Suprapubic skin (tissue), 4 donors: ENCODE data around the gene MYOM1. TPM values are rescaled to one million over a fixed set of nuclear protein-coding genes. Genes with fewer than 3 reads are reported as not detected.

Source experiments
- DNase-seq, 2 donors: peaks; one replicate each; pipeline ENCODE4 v3.0.0-alpha.2; 2019; ENCODE audit warnings: low spot score in 2 of 2
- H3K27ac ChIP-seq: fragments of 200-600 bp; sonication (generic); one replicate; pipeline ENCODE4 v1.5.1; 2019
- H3K27me3 ChIP-seq: fragments of 200-600 bp; sonication (generic); one replicate; pipeline ENCODE4 v1.5.1; 2019
- H3K36me3 ChIP-seq: fragments of 200-600 bp; sonication (generic); one replicate; pipeline ENCODE4 v1.5.1; 2019
- H3K4me1 ChIP-seq: fragments of 200-600 bp; sonication (generic); one replicate; pipeline ENCODE4 v1.5.1; 2019
- H3K4me3 ChIP-seq: fragments of 200-600 bp; sonication (generic); one replicate; pipeline ENCODE4 v1.5.1; 2019; ENCODE audit warnings: mild to moderate bottlenecking
- H3K9me3 ChIP-seq: fragments of 200-600 bp; sonication (generic); one replicate; pipeline ENCODE4 v1.5.1; 2019
- EP300 ChIP-seq: sonication (generic); formaldehyde crosslinking; IDR thresholded peaks from one replicate; pipeline ENCODE4 v1.6.1; 2017; ENCODE audit warnings: antibody characterized with exemption
- POLR2A ChIP-seq, 2 donors: fragments of 450-650 bp; IDR thresholded peaks; one replicate each; pipeline ENCODE4 v1.6.1; 2017; ENCODE audit warnings: antibody characterized with exemption in 2 of 2, mild to moderate bottlenecking in 2 of 2, moderate library complexity in 2 of 2
- POLR2AphosphoS5 ChIP-seq, 3 donors: sonication (generic); formaldehyde crosslinking; IDR thresholded peaks; one replicate each; pipeline ENCODE4 v1.6.1; 2017; ENCODE audit warnings: antibody characterized with exemption in 3 of 3
- WGBS: methylation state at CpG from one replicate; pipeline ENCODE4 v1.1.5; 2018; 5-methylcytosine and 5-hydroxymethylcytosine counted together
- total RNA-seq, 4 donors: library from RNA; depleted of rRNA; stranded (reverse); fragments of >200 nt; gene quantifications; one replicate each; pipeline ENCODE4 v1.1.0, GENCODE V29; 2016
- TF ChIP-seq, protein P1 (sequence below), 2 donors: fragments of 200-600 bp in 1 of 2; fragments of 450-650 bp in 1 of 2; sonication (generic) in 1 of 2; IDR thresholded peaks; one replicate each; pipeline ENCODE4 v1.5.1; 2016 to 2019; ENCODE audit warnings: antibody characterized with exemption in 2 of 2, mild to moderate bottlenecking in 1 of 2, moderate library complexity in 1 of 2

The MYOM1 gene
- total RNA-seq, 4 donors from 2014 or later, result 0.99 to 2.1 (median 1.6) TPM

DNA sequence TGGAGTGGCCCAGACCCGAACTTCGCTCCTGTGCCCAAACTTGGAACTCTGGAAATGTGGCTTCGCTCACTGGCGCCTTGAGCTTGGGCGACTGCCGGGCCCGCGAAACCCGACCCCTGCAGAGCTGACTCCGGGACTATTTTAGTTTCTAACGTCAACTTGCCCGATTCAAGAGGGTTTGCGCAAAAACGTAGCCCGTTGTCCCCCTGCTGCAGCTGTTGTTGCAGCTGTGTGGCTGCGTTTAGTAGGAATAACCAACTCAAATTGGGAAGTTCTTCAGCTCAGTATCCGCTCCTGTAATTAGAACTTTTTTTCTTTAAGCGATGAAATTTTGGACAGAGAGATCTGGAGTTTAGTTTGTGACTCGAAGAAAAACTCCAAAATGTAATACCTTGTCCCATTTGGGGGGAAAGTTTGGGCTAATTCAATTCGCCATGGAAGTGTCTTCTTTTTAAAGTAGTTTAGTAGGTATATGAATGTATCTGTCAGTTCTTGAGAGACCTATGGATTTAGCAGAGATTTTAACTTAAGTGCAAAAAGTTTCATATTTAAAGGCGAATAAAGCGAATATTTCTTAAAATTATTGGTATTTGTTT, 28.4 kb upstream of the MYOM1 start:
- no peak for DNase-seq
- TF ChIP-seq POLR2A (IDR thresholded peaks at IDR 0.05), result no peak
- no peak for TF ChIP-seq EP300
- TF ChIP-seq POLR2AphosphoS5 (IDR thresholded peaks at IDR 0.05), result no peak
- TF ChIP-seq, protein P1, sequence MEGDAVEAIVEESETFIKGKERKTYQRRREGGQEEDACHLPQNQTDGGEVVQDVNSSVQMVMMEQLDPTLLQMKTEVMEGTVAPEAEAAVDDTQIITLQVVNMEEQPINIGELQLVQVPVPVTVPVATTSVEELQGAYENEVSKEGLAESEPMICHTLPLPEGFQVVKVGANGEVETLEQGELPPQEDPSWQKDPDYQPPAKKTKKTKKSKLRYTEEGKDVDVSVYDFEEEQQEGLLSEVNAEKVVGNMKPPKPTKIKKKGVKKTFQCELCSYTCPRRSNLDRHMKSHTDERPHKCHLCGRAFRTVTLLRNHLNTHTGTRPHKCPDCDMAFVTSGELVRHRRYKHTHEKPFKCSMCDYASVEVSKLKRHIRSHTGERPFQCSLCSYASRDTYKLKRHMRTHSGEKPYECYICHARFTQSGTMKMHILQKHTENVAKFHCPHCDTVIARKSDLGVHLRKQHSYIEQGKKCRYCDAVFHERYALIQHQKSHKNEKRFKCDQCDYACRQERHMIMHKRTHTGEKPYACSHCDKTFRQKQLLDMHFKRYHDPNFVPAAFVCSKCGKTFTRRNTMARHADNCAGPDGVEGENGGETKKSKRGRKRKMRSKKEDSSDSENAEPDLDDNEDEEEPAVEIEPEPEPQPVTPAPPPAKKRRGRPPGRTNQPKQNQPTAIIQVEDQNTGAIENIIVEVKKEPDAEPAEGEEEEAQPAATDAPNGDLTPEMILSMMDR (IDR thresholded peaks at IDR 0.05), result no peak
- Histone ChIP-seq H3K9me3 (no peaks in the 10 kb centered on the region), H3K4me3 (peak overlapping the region; percentile 71), H3K4me1 (peaks cover 57% of the 10 kb centered on the region), H3K27me3 (no peaks in the 10 kb centered on the region), H3K36me3 (no peaks in the 10 kb centered on the region), H3K27ac (peak overlapping the region; percentile 97)
- under 1% methylated on average over 22 of the region's 22 CpGs for WGBS

DNA sequence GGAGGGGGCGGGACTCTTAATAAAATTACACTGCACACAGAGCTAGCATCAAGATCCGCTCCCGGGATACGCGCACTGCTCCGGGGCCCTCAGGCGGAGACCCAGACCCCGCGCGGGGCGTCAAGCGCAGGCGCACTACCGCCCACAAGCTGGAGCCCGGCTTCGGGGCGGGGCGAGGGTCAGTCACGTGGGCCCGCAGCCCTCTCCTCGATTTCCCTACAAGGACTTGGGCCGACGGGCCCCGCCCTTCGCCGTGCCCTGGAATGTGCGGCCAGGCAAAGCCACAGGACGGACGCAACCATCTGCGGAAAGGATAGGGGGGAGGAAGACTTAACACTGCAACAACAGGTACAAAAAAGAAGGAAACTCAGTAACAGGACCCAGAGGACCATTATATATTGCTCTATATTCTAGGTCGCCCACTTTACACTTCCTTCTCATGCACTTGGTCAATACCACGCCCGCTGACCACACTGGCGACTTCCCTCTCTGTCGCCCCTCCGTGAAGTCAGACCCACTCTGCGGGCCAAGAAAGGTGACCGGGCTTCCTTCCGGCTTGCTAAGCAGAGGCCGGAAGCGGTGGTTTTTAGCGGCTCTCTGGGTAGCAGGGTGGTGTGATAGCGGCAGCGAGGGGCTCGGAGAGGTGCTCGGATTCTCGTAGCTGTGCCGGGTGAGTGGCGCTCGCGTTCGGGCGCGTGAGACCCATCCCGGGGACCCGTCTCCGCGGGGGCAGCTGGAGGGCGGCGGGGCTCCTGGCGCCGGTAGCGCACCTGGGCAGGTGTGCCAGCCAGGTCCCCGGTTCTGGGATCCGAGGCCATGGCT, 27.7 kb upstream of the MYOM1 start, which contains the start of gene MYL12A:
MYL12A (plus strand) TSS at position 562 of the 822 bp plus-strand sequence. CDS start 5,447 bp downstream, outside the sequence.
- Histone ChIP-seq H3K36me3 (no peaks in the 10 kb centered on the region), H3K27me3 (no peaks in the 10 kb centered on the region), H3K4me3 (peak within 1 kb of the TSS; percentile 71), H3K27ac (peak within 1 kb of the TSS; percentile 97), H3K9me3 (no peaks in the 10 kb centered on the region), H3K4me1 (peaks cover 54% of the 10 kb centered on the region)
- under 1% methylated on average over 56 of the region's 65 CpGs for WGBS
- TF ChIP-seq EP300, result no peak
- peak; percentile 76 to 91 (median 85) for TF ChIP-seq POLR2AphosphoS5 (IDR thresholded peaks at IDR 0.05)
- TF ChIP-seq, protein P1 (IDR thresholded peaks at IDR 0.05), result no peak
- peak in 1 of 2 donors; percentile 86 for TF ChIP-seq POLR2A (IDR thresholded peaks at IDR 0.05)
- DNase-seq, result peak; percentile 98

DNA sequence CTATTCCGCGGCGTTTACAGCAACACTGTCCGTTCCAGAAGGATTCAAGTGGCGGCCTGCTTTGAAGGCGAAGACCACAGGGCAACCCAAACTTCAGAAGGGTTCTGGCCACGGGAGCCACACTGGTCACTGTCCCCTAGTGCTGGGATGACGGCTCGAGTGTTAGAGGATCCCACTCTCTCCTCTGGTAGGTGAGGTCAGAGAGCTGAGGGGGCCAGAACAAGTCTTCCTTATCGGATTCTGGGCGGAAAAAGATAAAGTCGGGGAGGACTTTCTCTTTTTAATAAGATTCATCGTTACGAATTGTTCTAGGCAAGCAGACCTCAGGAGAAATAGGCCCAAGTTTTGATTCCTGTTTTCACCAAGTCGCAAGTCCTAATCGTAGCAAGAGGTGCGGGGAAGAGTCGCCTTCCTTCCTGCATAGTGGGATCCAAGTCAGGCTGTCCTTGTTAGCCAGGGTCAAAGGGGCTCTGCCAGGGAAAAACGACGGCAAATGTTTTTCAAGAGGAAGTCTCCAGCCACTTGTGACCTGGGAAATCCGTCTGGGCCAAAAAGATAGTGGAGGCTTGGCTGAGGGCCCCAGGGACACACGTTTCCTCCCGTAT, 27.0 kb upstream of the MYOM1 start:
- DNase-seq, result peak in 1 of 2 donors; percentile 75
- Histone ChIP-seq H3K36me3 (no peaks in the 10 kb centered on the region), H3K27ac (peak overlapping the region; percentile 97), H3K27me3 (no peaks in the 10 kb centered on the region), H3K9me3 (no peaks in the 10 kb centered on the region), H3K4me1 (peaks cover 48% of the 10 kb centered on the region), H3K4me3 (peak overlapping the region; percentile 71)
- TF ChIP-seq, protein P1 (IDR thresholded peaks at IDR 0.05), result no peak
- TF ChIP-seq POLR2A (IDR thresholded peaks at IDR 0.05) (no peak), EP300 (no peak), POLR2AphosphoS5 (IDR thresholded peaks at IDR 0.05) (no peak)
- 33% methylated on average over 23 of the region's 23 CpGs for WGBS

DNA sequence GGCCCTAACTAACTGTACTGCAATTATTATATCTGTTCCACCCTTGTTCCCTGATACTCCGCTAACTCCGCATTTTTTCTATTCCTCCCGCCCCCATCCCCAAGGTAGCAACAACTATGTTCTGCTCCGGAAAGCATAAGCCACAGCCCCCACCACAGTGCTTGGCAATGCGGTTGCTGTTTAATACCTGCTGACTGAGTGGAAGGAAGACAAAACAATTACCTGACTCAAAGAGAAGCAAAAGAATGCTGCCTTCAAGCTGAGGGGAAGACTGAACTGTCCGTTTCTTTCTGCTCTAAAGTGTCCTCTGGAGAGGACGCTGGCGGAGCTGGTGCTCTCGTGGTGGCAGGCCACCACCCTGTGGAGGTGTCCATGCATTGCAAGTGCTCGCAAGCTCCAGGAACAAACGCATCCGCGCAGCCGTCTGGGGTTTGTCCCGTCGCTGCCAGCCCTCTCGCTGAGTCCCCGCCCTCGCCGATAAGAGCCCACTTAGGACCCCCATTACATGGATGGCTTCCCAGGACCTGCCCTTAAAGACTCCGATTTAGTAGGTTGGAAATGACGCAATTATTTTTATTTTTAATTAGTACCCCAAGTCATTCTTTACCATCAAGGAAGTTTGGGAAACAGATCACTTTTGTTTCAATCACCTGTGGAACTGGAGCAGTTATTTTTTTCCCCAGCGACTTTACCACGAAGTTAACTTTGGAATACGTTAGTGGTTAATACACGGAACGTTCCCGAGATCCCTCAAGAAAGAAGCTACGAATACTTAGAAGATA, 26.3 kb upstream of the MYOM1 start:
- Histone ChIP-seq H3K9me3 (no peaks in the 10 kb centered on the region), H3K36me3 (no peaks in the 10 kb centered on the region), H3K4me1 (peaks cover 41% of the 10 kb centered on the region), H3K27me3 (no peaks in the 10 kb centered on the region), H3K27ac (peak overlapping the region; percentile 97), H3K4me3 (peak overlapping the region; percentile 71)
- DNase-seq, result peak; percentile 93 to 96
- WGBS, result 5% methylated on average over 29 of the region's 29 CpGs
- TF ChIP-seq POLR2A (IDR thresholded peaks at IDR 0.05) (no peak), EP300 (no peak), POLR2AphosphoS5 (IDR thresholded peaks at IDR 0.05) (peak in 2 of 3 donors; percentile 34 to 61)
- TF ChIP-seq, protein P1 (IDR thresholded peaks at IDR 0.05), result peak; percentile 83 to 95
